H1 (cell line): ENCODE results near the gene CAPN10. TPM values are rescaled to one million over a fixed set of nuclear protein-coding genes. Genes with fewer than 3 reads are reported as not detected.

ENCODE experiments used
- CTCF ChIA-PET: fragments of 300-600 bp; sonication (Branson Sonifier 250); formaldehyde crosslinking; loops from one replicate; lab custom pipeline; 2021; ENCODE audit not compliant: partially characterized antibody; lab: Charles Lee
- POLR2A ChIA-PET: fragments of 300-600 bp; sonication (Branson Sonifier 250); formaldehyde crosslinking; loops from one replicate; lab custom pipeline; 2021; ENCODE audit warnings: inconsistent platforms; ENCODE audit not compliant: partially characterized antibody; lab: Charles Lee
- DNase-seq, 2 experiments: peaks; one replicate each; pipeline versions ENCODE4 v3.0.0 to v3.0.0-alpha.2; 2010 to 2022; ENCODE audit warnings: low spot score in 2 of 2, low read depth in 1 of 2, mixed read lengths in 1 of 2
- FAIRE-seq: peaks from 2 replicates; lab custom pipeline; 2011; peaks lifted over from hg19 to GRCh38; lab: Jason Lieb, UNC
- H2AFZ ChIP-seq: 2 replicates; pipeline ENCODE4 v1.8.1; 2012; ENCODE audit warnings: low read length, inconsistent platforms
- H2AK5ac ChIP-seq: 2 replicates; pipeline ENCODE4 v1.6.1; 2013; ENCODE audit warnings: low read depth, low read length
- H2BK120ac ChIP-seq: replicated peaks from 2 replicates; pipeline ENCODE3; 2013; ENCODE audit warnings: low read depth, low read length, inconsistent platforms
- H2BK12ac ChIP-seq: 2 replicates; pipeline ENCODE4 v1.6.1; 2013; ENCODE audit warnings: low read depth, low read length
- H2BK15ac ChIP-seq: 2 replicates; pipeline ENCODE4 v1.6.1; 2013; ENCODE audit warnings: low read length
- H2BK20ac ChIP-seq: 2 replicates; pipeline ENCODE4 v1.6.1; 2013; ENCODE audit warnings: low read length
- H2BK5ac ChIP-seq: 2 replicates; pipeline ENCODE4 v1.6.1; 2013; ENCODE audit warnings: low read depth, low read length
- H3K14ac ChIP-seq: 2 replicates; pipeline ENCODE4 v1.6.1; 2013; ENCODE audit warnings: inconsistent platforms; ENCODE audit not compliant: insufficient read length
- H3K18ac ChIP-seq: 2 replicates; pipeline ENCODE4 v1.6.1; 2013; ENCODE audit warnings: low read length; ENCODE audit errors: extremely low read depth
- H3K23ac ChIP-seq: 2 replicates; pipeline ENCODE4 v1.6.1; 2013; ENCODE audit warnings: inconsistent platforms; ENCODE audit not compliant: insufficient read length
- H3K23me2 ChIP-seq: 2 replicates; pipeline ENCODE4 v1.6.1; 2013; ENCODE audit warnings: low read depth, low read length
- H3K27ac ChIP-seq: 2 replicates; pipeline ENCODE4 v1.6.1; 2011; ENCODE audit warnings: low read depth, low read length, inconsistent platforms
- H3K27me3 ChIP-seq, 4 experiments: replicated peaks in 1 of 4; 1 replicate in 1 of 4; 2 replicates in 3 of 4; pipeline versions ENCODE4 v1.6.1 to v1.8.1; 2011 to 2013; ENCODE audit warnings: low read length in 3 of 4, mild to moderate bottlenecking in 3 of 4, inconsistent platforms in 2 of 4, mixed read lengths in 2 of 4, moderate library complexity in 1 of 4; ENCODE audit not compliant: control insufficient read depth in 3 of 4, insufficient read depth in 3 of 4; ENCODE audit errors: extremely low read depth in 1 of 4
- H3K36me3 ChIP-seq, 4 experiments: 2 replicates each; pipeline versions ENCODE4 v1.6.1 to v1.8.1; 2011 to 2013; ENCODE audit warnings: mild to moderate bottlenecking in 4 of 4, low read length in 3 of 4, moderate library complexity in 2 of 4, control low read depth in 1 of 4, inconsistent platforms in 1 of 4; ENCODE audit not compliant: insufficient read depth in 4 of 4, control insufficient read depth in 2 of 4
- H3K4ac ChIP-seq: replicated peaks from 2 replicates; pipeline ENCODE3; 2013; ENCODE audit warnings: low read length, low read depth, mixed read lengths, inconsistent platforms; ENCODE audit not compliant: insufficient read length
- H3K4me1 ChIP-seq, 4 experiments: replicated peaks in 1 of 4; 1 replicate in 1 of 4; 2 replicates in 3 of 4; pipeline versions ENCODE4 v1.6.1 to v1.8.1; 2011 to 2013; ENCODE audit warnings: low read length in 3 of 4, inconsistent platforms in 2 of 4, mixed read lengths in 1 of 4; ENCODE audit not compliant: insufficient read depth in 4 of 4, control insufficient read depth in 3 of 4
- H3K4me2 ChIP-seq, 2 experiments: 2 replicates each; pipeline versions ENCODE4 v1.6.1 to v1.8.1; 2011 to 2013; ENCODE audit warnings: low read depth in 2 of 2, low read length in 2 of 2, control low read depth in 1 of 2, inconsistent platforms in 1 of 2, mild to moderate bottlenecking in 1 of 2; ENCODE audit not compliant: insufficient read depth in 1 of 2
- H3K4me3 ChIP-seq, 4 experiments: fragments of 200-600, 300-600 bp in 1 of 4; sonication (generic), shearing (Covaris generic), sonication (Bioruptor Twin) in 1 of 4; 2 replicates each; pipeline versions ENCODE4 v1.5.1 to v1.8.1; 2011 to 2016; ENCODE audit warnings: low read length in 4 of 4, low read depth in 3 of 4, control low read depth in 2 of 4, inconsistent platforms in 2 of 4, mild to moderate bottlenecking in 2 of 4, mixed read lengths in 1 of 4, moderate library complexity in 1 of 4; ENCODE audit not compliant: insufficient read depth in 2 of 4; ENCODE audit errors: extremely low read depth in 1 of 4
- H3K56ac ChIP-seq: replicated peaks from 2 replicates; pipeline ENCODE3; 2013; ENCODE audit warnings: low read depth, mild to moderate bottlenecking, mixed read lengths, low read length, inconsistent platforms; ENCODE audit not compliant: insufficient read length
- H3K79me1 ChIP-seq: 2 replicates; pipeline ENCODE4 v1.6.1; 2013; ENCODE audit warnings: low read depth, low read length, control low read depth
- H3K79me2 ChIP-seq, 2 experiments: 2 replicates each; pipeline versions ENCODE4 v1.6.1 to v1.8.1; 2012 to 2013; ENCODE audit warnings: low read length in 2 of 2, mild to moderate bottlenecking in 2 of 2, inconsistent platforms in 1 of 2; ENCODE audit not compliant: insufficient read depth in 2 of 2, control insufficient read depth in 1 of 2
- H3K9ac ChIP-seq, 4 experiments: replicated peaks in 1 of 4; 1 replicate in 1 of 4; 2 replicates in 3 of 4; pipeline versions ENCODE4 v1.6.1 to v1.8.1; 2011 to 2013; ENCODE audit warnings: low read depth in 3 of 4, low read length in 3 of 4, control low read depth in 2 of 4, mild to moderate bottlenecking in 2 of 4, moderate library complexity in 2 of 4, inconsistent platforms in 1 of 4; ENCODE audit errors: extremely low read depth in 1 of 4
- H3K9me3 ChIP-seq, 2 experiments: 2 replicates each; pipeline versions ENCODE4 v1.6.1 to v1.8.1; 2012 to 2013; ENCODE audit warnings: mild to moderate bottlenecking in 2 of 2, moderate library complexity in 2 of 2, control low read depth in 1 of 2, inconsistent platforms in 1 of 2, low read depth in 1 of 2, low read length in 1 of 2, mixed read lengths in 1 of 2; ENCODE audit not compliant: insufficient read depth in 2 of 2
- H4K20me1 ChIP-seq, 2 experiments: replicated peaks in 1 of 2; 2 replicates each; pipeline versions ENCODE3 to v1.8.1; 2011 to 2013; ENCODE audit warnings: inconsistent platforms in 2 of 2, low read length in 2 of 2, mild to moderate bottlenecking in 1 of 2; ENCODE audit not compliant: insufficient read depth in 2 of 2, control insufficient read depth in 1 of 2
- H4K5ac ChIP-seq: 2 replicates; pipeline ENCODE4 v1.6.1; 2013; ENCODE audit warnings: low read length, low read depth, mixed read lengths, inconsistent platforms; ENCODE audit not compliant: insufficient read length
- H4K8ac ChIP-seq: 2 replicates; pipeline ENCODE4 v1.8.0; 2013; ENCODE audit warnings: mild to moderate bottlenecking, moderate library complexity, low read length, inconsistent platforms; ENCODE audit not compliant: insufficient read depth; ENCODE audit errors: extremely low read depth
- H4K91ac ChIP-seq: replicated peaks from 2 replicates; pipeline ENCODE3; 2013; ENCODE audit warnings: low read length, mixed read lengths, inconsistent platforms; ENCODE audit not compliant: insufficient read length
- GABPA ChIP-seq: IDR thresholded peaks from 2 replicates; pipeline ENCODE4 v1.6.1; 2011; ENCODE audit warnings: mild to moderate bottlenecking, low read length, moderate library complexity, borderline replicate concordance; ENCODE audit not compliant: insufficient read depth
- MAFK ChIP-seq: IDR thresholded peaks from 2 replicates; pipeline ENCODE4 v1.6.1; 2012; ENCODE audit warnings: low read depth, mild to moderate bottlenecking, improper control_type of control experiment, low read length
- TCF12 ChIP-seq: IDR thresholded peaks from 2 replicates; pipeline ENCODE4 v1.6.1; 2011; ENCODE audit warnings: low read depth, mild to moderate bottlenecking, low read length
- ZNF274 ChIP-seq: IDR thresholded peaks from 2 replicates; pipeline ENCODE4 v1.7.0; 2012; ENCODE audit warnings: low read length, borderline replicate concordance; ENCODE audit errors: extremely low read depth
- WGBS, 2 experiments: shearing (Covaris generic) in 1 of 2; methylation state at CpG; one replicate each; pipeline versions ENCODE4 v1.1.6 to v1.1.7; 2013 to 2015; ENCODE audit warnings: low lambda C conversion rate in 2 of 2, mixed read lengths in 2 of 2, inconsistent platforms in 1 of 2, low coverage in 1 of 2, missing lambda C conversion rate in 1 of 2; ENCODE audit not compliant: insufficient replicate concordance in 2 of 2, insufficient coverage in 1 of 2, insufficient read length in 1 of 2; ENCODE audit errors: extremely low coverage in 1 of 2, missing lambda C conversion rate in 1 of 2; 5-methylcytosine and 5-hydroxymethylcytosine counted together
- polyA plus RNA-seq, 7 experiments: library from polyadenylated mRNA; depleted of rRNA in 3 of 7; stranded (reverse) in 5 of 7; unstranded in 2 of 7; fragments of >200 nt in 5 of 7; fragments of 200-250 nt in 2 of 7; gene quantifications; 1 replicate in 5 of 7; 2 replicates in 1 of 7; 4 replicates in 1 of 7; pipeline versions ENCODE4 v1.2.1 to v1.2.3, GENCODE V29; 2011 to 2013; ENCODE audit warnings: missing spikeins in 2 of 7, mixed read lengths in 2 of 7
- total RNA-seq: library from RNA; stranded (reverse); fragmentation: NEBNext Ultra II Directional; extraction: Animal tissue kit (Norgen Biotek cat#: 25700); gene quantifications from 2 replicates; pipeline ENCODE4 v1.2.1, GENCODE V29; 2021

Gene CAPN10
- total and polyA plus RNA-seq, 2 of the 8 experiments (the other 6 are each of a cell fraction or from before 2014, with no cell fraction given): 30.7 to 39.8 TPM

DNA sequence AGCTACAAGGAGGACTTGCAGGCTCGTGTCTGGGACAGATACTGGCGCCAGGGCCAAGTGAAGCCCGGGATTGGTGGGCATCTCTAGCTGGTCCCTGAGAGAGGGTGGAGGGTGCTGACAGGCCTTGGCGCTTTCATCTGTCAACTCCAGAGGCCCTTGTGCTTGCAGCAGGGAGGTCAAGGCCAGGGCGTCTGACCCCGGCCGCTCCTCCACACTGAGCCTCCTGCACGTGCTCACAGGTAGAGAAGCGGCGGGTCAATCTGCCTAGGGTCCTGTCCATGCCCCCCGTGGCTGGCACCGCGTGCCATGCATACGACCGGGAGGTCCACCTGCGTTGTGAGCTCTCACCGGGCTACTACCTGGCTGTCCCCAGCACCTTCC lies 9.5 kb downstream of the CAPN10 start:
- no peak overlapping the region for H3K9ac ChIP-seq
- ChIA-PET POLR2A (no interaction called here), CTCF (interaction anchor here (0.6 to 3.5 kb wide), 7 partner anchors 8 to 96 kb away, joined by 3 to 17 read pairs (median 3); partner anchors contain the start of genes AQP12A and CAPN10)
- no peak overlapping the region for H3K56ac ChIP-seq
- no peaks in the 10 kb centered on the region for H3K9me3 ChIP-seq
- no peak overlapping the region for H4K8ac ChIP-seq
- no peak overlapping the region for H3K4me3 ChIP-seq
- peaks cover 0 to 12% (median 8%) of the 10 kb centered on the region in 4 experiments; a peak in 5 of 8 replicates for H3K36me3 ChIP-seq
- no peaks in the 10 kb centered on the region for H3K23me2 ChIP-seq
- H3K4ac ChIP-seq: no peak overlapping the region
- no peak overlapping the region for H3K18ac ChIP-seq
- no peak overlapping the region for H3K23ac ChIP-seq
- H3K79me2 ChIP-seq: peaks cover 0 to 6% of the 10 kb centered on the region in 2 experiments; a peak in 1 of 4 replicates
- H3K79me1 ChIP-seq: peaks cover 4% of the 10 kb centered on the region
- no peak overlapping the region for H2BK5ac ChIP-seq
- no peaks in the 10 kb centered on the region for H3K4me1 ChIP-seq
- no peak for DNase-seq
- no peak overlapping the region for H4K5ac ChIP-seq
- H3K27me3 ChIP-seq: no peaks in the 10 kb centered on the region
- no peak overlapping the region for H2BK15ac ChIP-seq
- H2BK120ac ChIP-seq: no peak overlapping the region
- H3K14ac ChIP-seq: no peak overlapping the region
- no peak overlapping the region for H3K27ac ChIP-seq
- no peak overlapping the region for H2BK12ac ChIP-seq
- H2BK20ac ChIP-seq: no peak overlapping the region
- no peak overlapping the region for H2AK5ac ChIP-seq
- TF ChIP-seq ZNF274: no peak
- no peak for TF ChIP-seq TCF12
- no peak for TF ChIP-seq GABPA
- TF ChIP-seq MAFK: no peak
- no peak overlapping the region for H4K91ac ChIP-seq
- no peak overlapping the region for H3K4me2 ChIP-seq
- FAIRE-seq: no peak
- peaks cover 3 to 14% of the 10 kb centered on the region in 2 experiments for H4K20me1 ChIP-seq
- no peak overlapping the region for H2AFZ ChIP-seq
- WGBS, 2 experiments: 96% methylated on average over 17 of the region's 17 CpGs; no CpG with 5 or more reads in 1 of the 2 experiments
